Prostate gland (tissue), 2 donors: ENCODE measurements around the gene DNPH1.

Experiments
- CTCF ChIP-seq, 4 experiments: fragments of 200-600 bp in 2 of 4; fragments of 450-650 bp in 2 of 4; sonication (generic) in 2 of 4; IDR thresholded peaks; 1 replicate in 3 of 4; 2 replicates in 1 of 4; pipeline ENCODE4 v1.5.1; 2016 to 2019; ENCODE audit warnings: antibody characterized with exemption in 4 of 4, mild to moderate bottlenecking in 2 of 4, moderate library complexity in 2 of 4
- POLR2A ChIP-seq: fragments of 450-650 bp; IDR thresholded peaks from one replicate; pipeline ENCODE4 v1.6.1; 2016; ENCODE audit warnings: antibody characterized with exemption, mild to moderate bottlenecking
- POLR2AphosphoS5 ChIP-seq: sonication (generic); formaldehyde crosslinking; IDR thresholded peaks from one replicate; pipeline ENCODE4 v1.6.1; 2017; ENCODE audit warnings: antibody characterized with exemption

- TF ChIP-seq CTCF (IDR thresholded peaks at IDR 0.05) (no peak), POLR2A (no peak), POLR2AphosphoS5 (no peak)
These were observed 43.8 kb downstream of the DNPH1 start for GRCh38 chr6:43185391-43185985.
